ENCODE results near the gene NADK. TPM values are rescaled to one million over a fixed set of nuclear protein-coding genes. Genes with fewer than 3 reads are reported as not detected.

The NADK gene
- total RNA-seq, 4 donors from 2014 or later: 66.4 to 119 (median 82.7) TPM

- Histone ChIP-seq H3K4me1 (peaks cover 4 to 21% (median 18%) of the 10 kb centered on the region in 4 donors), H3K4me3 (no peak overlapping the region), H3K36me3 (peaks cover 69 to 100% (median 97%) of the 10 kb centered on the region in 4 donors), H3K9me3 (no peaks in the 10 kb centered on the region), H3K27me3 (no peaks in the 10 kb centered on the region), H3K27ac (replicated peaks in 1 of 4) (no peak overlapping the region)
- intact Hi-C loops (cut with DNase I): no loop called here
- no peak for TF ChIP-seq EP300 (IDR thresholded peaks at IDR 0.05)
- TF ChIP-seq POLR2A (IDR thresholded peaks at IDR 0.05; ENCODE audit: low read depth): no peak
- no peak for TF ChIP-seq CTCF (IDR thresholded peaks at IDR 0.05)
- no peak for TF ChIP-seq POLR2AphosphoS5 (IDR thresholded peaks at IDR 0.05)
- 87% methylated on average over 19 of the region's 25 CpGs for WGBS
- no peak for DNase-seq (ENCODE audit: extremely low spot score)
Observed at GRCh38 chr1:1757422-1758058, 20.7 kb downstream of the NADK start.

- no peak for TF ChIP-seq CTCF (IDR thresholded peaks at IDR 0.05)
- no peak for TF ChIP-seq POLR2AphosphoS5 (IDR thresholded peaks at IDR 0.05)
- no peak for TF ChIP-seq POLR2A (IDR thresholded peaks at IDR 0.05; ENCODE audit: low read depth)
- TF ChIP-seq EP300 (IDR thresholded peaks at IDR 0.05): no peak
Observed at GRCh38 chr1:1756661-1757421, 21.4 kb downstream of the NADK start.

GRCh38 chr1:1755852-1756251, 22.4 kb downstream of the NADK start:
- H3K9me3 ChIP-seq: no peaks in the 10 kb centered on the region
- H3K4me1 ChIP-seq: peaks cover 4 to 21% (median 18%) of the 10 kb centered on the region in 4 donors
- no peak for DNase-seq (ENCODE audit: extremely low spot score)
- no peak overlapping the region for H3K4me3 ChIP-seq
- intact Hi-C loops (cut with DNase I): no loop called here
- no peak overlapping the region for H3K27ac ChIP-seq (replicated peaks in 1 of 4)
- WGBS: 92% methylated on average over 9 of the region's 15 CpGs
- TF ChIP-seq POLR2A (IDR thresholded peaks at IDR 0.05; ENCODE audit: low read depth) (no peak), EP300 (IDR thresholded peaks at IDR 0.05) (no peak), CTCF (IDR thresholded peaks at IDR 0.05) (no peak), POLR2AphosphoS5 (IDR thresholded peaks at IDR 0.05) (no peak)
- H3K36me3 ChIP-seq: peaks cover 59 to 89% (median 86%) of the 10 kb centered on the region in 4 donors
- H3K27me3 ChIP-seq: no peaks in the 10 kb centered on the region

More at GRCh38 chr1:1756661-1757421, 21.4 kb downstream of the NADK start:
- no peak overlapping the region for H3K4me3 ChIP-seq
- peaks cover 65 to 99% (median 96%) of the 10 kb centered on the region in 4 donors for H3K36me3 ChIP-seq
- DNase-seq (ENCODE audit: extremely low spot score): no peak
- WGBS: 88% methylated on average over 31 of the region's 33 CpGs
- peaks cover 4 to 21% (median 18%) of the 10 kb centered on the region in 4 donors for H3K4me1 ChIP-seq
- no peaks in the 10 kb centered on the region for H3K27me3 ChIP-seq
- no peak overlapping the region for H3K27ac ChIP-seq (replicated peaks in 1 of 4)
- no peaks in the 10 kb centered on the region for H3K9me3 ChIP-seq
- intact Hi-C loops (cut with DNase I): no loop called here

GRCh38 chr1:1755426-1755825, 22.8 kb downstream of the NADK start:
- Histone ChIP-seq H3K4me1 (peaks cover 4 to 21% (median 18%) of the 10 kb centered on the region in 4 donors), H3K4me3 (no peak overlapping the region), H3K9me3 (no peaks in the 10 kb centered on the region), H3K36me3 (peaks cover 55 to 85% (median 82%) of the 10 kb centered on the region in 4 donors), H3K27me3 (no peaks in the 10 kb centered on the region), H3K27ac (replicated peaks in 1 of 4) (no peak overlapping the region)
- TF ChIP-seq POLR2A (IDR thresholded peaks at IDR 0.05; ENCODE audit: low read depth) (no peak), POLR2AphosphoS5 (IDR thresholded peaks at IDR 0.05) (no peak), CTCF (IDR thresholded peaks at IDR 0.05) (no peak), EP300 (IDR thresholded peaks at IDR 0.05) (no peak)
- 91% methylated on average over 12 of the region's 19 CpGs for WGBS
- no peak for DNase-seq (ENCODE audit: extremely low spot score)
- intact Hi-C loops (cut with DNase I): no loop called here

Data from esophagus muscularis mucosa (tissue), 4 donors.